Measurements from ENCODE around the gene RAB44. TPM values are rescaled to one million over a fixed set of nuclear protein-coding genes. Genes with fewer than 3 reads are reported as not detected.
A peak's percentile ranks its signal among the peaks of the same experiment; 100 is the strongest.

RAB44 gene
- total and polyA plus RNA-seq, 4 donors, result 0.05 to 0.59 (median 0.06) TPM; not detected in 1

- no peak overlapping the region for H3K27ac ChIP-seq (ENCODE audit: low read depth, low read length)
- peak overlapping the region; percentile 16 for H3K4me3 ChIP-seq (ENCODE audit: low read depth, low read length)
- no peak for DNase-seq (ENCODE audit: low read depth in 4 of 6, low spot score in 6 of 6)
- no peaks in the 10 kb centered on the region for H3K36me3 ChIP-seq (ENCODE audit: control insufficient read depth, insufficient read depth, low read length)
- H3K4me1 ChIP-seq (ENCODE audit: control insufficient read depth, insufficient read depth, low read length), result peaks cover 36% of the 10 kb centered on the region
- WGBS (ENCODE audit: insufficient coverage), result 17% methylated on average over 6 of the region's 10 CpGs
- H3K9me3 ChIP-seq (ENCODE audit: control insufficient read depth, insufficient read depth, low read length), result no peaks in the 10 kb centered on the region
- H3K27me3 ChIP-seq (ENCODE audit: control insufficient read depth, insufficient read depth, low read length), result peaks cover 32% of the 10 kb centered on the region
These were observed 19.7 kb upstream of the RAB44 start for GRCh38 chr6:36677753-36678487.

GRCh38 chr6:36678488-36679042 lies 19.1 kb upstream of the RAB44 start, which contains the start of gene CDKN1A:
CDKN1A (plus strand) TSS chr6:36678714; CDS start chr6:36684102, 5,388 bp downstream.
- Histone ChIP-seq H3K27me3 (ENCODE audit: control insufficient read depth, insufficient read depth, low read length) (peaks cover 34% of the 10 kb centered on the region), H3K9me3 (ENCODE audit: control insufficient read depth, insufficient read depth, low read length) (no peaks in the 10 kb centered on the region), H3K36me3 (ENCODE audit: control insufficient read depth, insufficient read depth, low read length) (no peaks in the 10 kb centered on the region), H3K4me3 (ENCODE audit: low read depth, low read length) (peak within 1 kb of the TSS; percentile 64), H3K4me1 (ENCODE audit: control insufficient read depth, insufficient read depth, low read length) (peaks cover 36% of the 10 kb centered on the region), H3K27ac (ENCODE audit: low read depth, low read length) (no peak within 1 kb of the TSS)
- WGBS (ENCODE audit: insufficient coverage), result under 1% methylated on average over 63 of the region's 63 CpGs
- DNase-seq (ENCODE audit: low read depth in 4 of 6, low spot score in 6 of 6), result peak in 3 of 6 donors; percentile 35 to 87 (median 78)

- peak in 1 of 6 donors; percentile 44 for DNase-seq (ENCODE audit: low read depth in 4 of 6, low spot score in 6 of 6)
- H3K9me3 ChIP-seq (ENCODE audit: control insufficient read depth, insufficient read depth, low read length), result no peaks in the 10 kb centered on the region
- peaks cover 3% of the 10 kb centered on the region for H3K36me3 ChIP-seq (ENCODE audit: control insufficient read depth, insufficient read depth, low read length)
- peak overlapping the region; percentile 64 for H3K4me3 ChIP-seq (ENCODE audit: low read depth, low read length)
- peaks cover 36% of the 10 kb centered on the region for H3K4me1 ChIP-seq (ENCODE audit: control insufficient read depth, insufficient read depth, low read length)
- WGBS (ENCODE audit: insufficient coverage), result under 1% methylated on average over 48 of the region's 61 CpGs
- H3K27ac ChIP-seq (ENCODE audit: low read depth, low read length), result no peak overlapping the region
- peaks cover 34% of the 10 kb centered on the region for H3K27me3 ChIP-seq (ENCODE audit: control insufficient read depth, insufficient read depth, low read length)
These were observed 18.4 kb upstream of the RAB44 start for GRCh38 chr6:36679043-36679833.

- Histone ChIP-seq H3K4me3 (ENCODE audit: low read depth, low read length) (no peak overlapping the region), H3K36me3 (ENCODE audit: control insufficient read depth, insufficient read depth, low read length) (peaks cover 9% of the 10 kb centered on the region), H3K4me1 (ENCODE audit: control insufficient read depth, insufficient read depth, low read length) (peaks cover 30% of the 10 kb centered on the region), H3K27ac (ENCODE audit: low read depth, low read length) (no peak overlapping the region), H3K9me3 (ENCODE audit: control insufficient read depth, insufficient read depth, low read length) (no peaks in the 10 kb centered on the region), H3K27me3 (ENCODE audit: control insufficient read depth, insufficient read depth, low read length) (peaks cover 31% of the 10 kb centered on the region)
- no peak for DNase-seq (ENCODE audit: low read depth in 4 of 6, low spot score in 6 of 6)
- WGBS (ENCODE audit: insufficient coverage), result 60% methylated on average over 5 of the region's 11 CpGs
These were observed 15.1 kb upstream of the RAB44 start for GRCh38 chr6:36682328-36683144.

- Histone ChIP-seq H3K4me1 (ENCODE audit: control insufficient read depth, insufficient read depth, low read length) (peaks cover 27% of the 10 kb centered on the region), H3K36me3 (ENCODE audit: control insufficient read depth, insufficient read depth, low read length) (peaks cover 9% of the 10 kb centered on the region), H3K9me3 (ENCODE audit: control insufficient read depth, insufficient read depth, low read length) (no peaks in the 10 kb centered on the region), H3K27ac (ENCODE audit: low read depth, low read length) (no peak overlapping the region), H3K27me3 (ENCODE audit: control insufficient read depth, insufficient read depth, low read length) (peaks cover 31% of the 10 kb centered on the region), H3K4me3 (ENCODE audit: low read depth, low read length) (no peak overlapping the region)
- 79% methylated on average over 4 of the region's 6 CpGs for WGBS (ENCODE audit: insufficient coverage)
- no peak for DNase-seq (ENCODE audit: low read depth in 4 of 6, low spot score in 6 of 6)
These were observed 14.4 kb upstream of the RAB44 start for GRCh38 chr6:36683145-36683655.

GRCh38 chr6:36683656-36684446 lies 13.8 kb upstream of the RAB44 start:
- Histone ChIP-seq H3K27me3 (ENCODE audit: control insufficient read depth, insufficient read depth, low read length) (peaks cover 28% of the 10 kb centered on the region), H3K27ac (ENCODE audit: low read depth, low read length) (no peak overlapping the region), H3K9me3 (ENCODE audit: control insufficient read depth, insufficient read depth, low read length) (no peaks in the 10 kb centered on the region), H3K36me3 (ENCODE audit: control insufficient read depth, insufficient read depth, low read length) (peaks cover 9% of the 10 kb centered on the region), H3K4me1 (ENCODE audit: control insufficient read depth, insufficient read depth, low read length) (peaks cover 21% of the 10 kb centered on the region), H3K4me3 (ENCODE audit: low read depth, low read length) (no peak overlapping the region)
- DNase-seq (ENCODE audit: low read depth in 4 of 6, low spot score in 6 of 6), result no peak
- 94% methylated on average over 29 of the region's 29 CpGs for WGBS (ENCODE audit: insufficient coverage)

- no peak for DNase-seq (ENCODE audit: low read depth in 4 of 6, low spot score in 6 of 6)
- Histone ChIP-seq H3K4me3 (ENCODE audit: low read depth, low read length) (no peak overlapping the region), H3K9me3 (ENCODE audit: control insufficient read depth, insufficient read depth, low read length) (no peaks in the 10 kb centered on the region), H3K27me3 (ENCODE audit: control insufficient read depth, insufficient read depth, low read length) (peaks cover 23% of the 10 kb centered on the region), H3K27ac (ENCODE audit: low read depth, low read length) (no peak overlapping the region), H3K4me1 (ENCODE audit: control insufficient read depth, insufficient read depth, low read length) (peaks cover 15% of the 10 kb centered on the region), H3K36me3 (ENCODE audit: control insufficient read depth, insufficient read depth, low read length) (peaks cover 9% of the 10 kb centered on the region)
- WGBS (ENCODE audit: insufficient coverage), result 92% methylated on average over 6 of the region's 6 CpGs
These were observed 13.2 kb upstream of the RAB44 start for GRCh38 chr6:36684447-36684812.

- H3K4me3 ChIP-seq (ENCODE audit: low read depth, low read length), result no peak overlapping the region
- 65% methylated on average over 14 of the region's 20 CpGs for WGBS (ENCODE audit: insufficient coverage)
- peaks cover 16% of the 10 kb centered on the region for H3K27me3 ChIP-seq (ENCODE audit: control insufficient read depth, insufficient read depth, low read length)
- H3K27ac ChIP-seq (ENCODE audit: low read depth, low read length), result no peak overlapping the region
- peaks cover 7% of the 10 kb centered on the region for H3K4me1 ChIP-seq (ENCODE audit: control insufficient read depth, insufficient read depth, low read length)
- no peaks in the 10 kb centered on the region for H3K9me3 ChIP-seq (ENCODE audit: control insufficient read depth, insufficient read depth, low read length)
- peaks cover 9% of the 10 kb centered on the region for H3K36me3 ChIP-seq (ENCODE audit: control insufficient read depth, insufficient read depth, low read length)
- no peak for DNase-seq (ENCODE audit: low read depth in 4 of 6, low spot score in 6 of 6)
These were observed 12.3 kb upstream of the RAB44 start for GRCh38 chr6:36685166-36685924.

Data from spinal cord (tissue), 10 donors.